Fibroblast of the conjunctiva (primary cell): ENCODE results near the gene ME3.

ENCODE experiments used
- DNase-seq: peaks from one replicate; pipeline ENCODE4 v3.0.0-alpha.2; 2010; ENCODE audit warnings: low read depth

The ME3 gene

DNA sequence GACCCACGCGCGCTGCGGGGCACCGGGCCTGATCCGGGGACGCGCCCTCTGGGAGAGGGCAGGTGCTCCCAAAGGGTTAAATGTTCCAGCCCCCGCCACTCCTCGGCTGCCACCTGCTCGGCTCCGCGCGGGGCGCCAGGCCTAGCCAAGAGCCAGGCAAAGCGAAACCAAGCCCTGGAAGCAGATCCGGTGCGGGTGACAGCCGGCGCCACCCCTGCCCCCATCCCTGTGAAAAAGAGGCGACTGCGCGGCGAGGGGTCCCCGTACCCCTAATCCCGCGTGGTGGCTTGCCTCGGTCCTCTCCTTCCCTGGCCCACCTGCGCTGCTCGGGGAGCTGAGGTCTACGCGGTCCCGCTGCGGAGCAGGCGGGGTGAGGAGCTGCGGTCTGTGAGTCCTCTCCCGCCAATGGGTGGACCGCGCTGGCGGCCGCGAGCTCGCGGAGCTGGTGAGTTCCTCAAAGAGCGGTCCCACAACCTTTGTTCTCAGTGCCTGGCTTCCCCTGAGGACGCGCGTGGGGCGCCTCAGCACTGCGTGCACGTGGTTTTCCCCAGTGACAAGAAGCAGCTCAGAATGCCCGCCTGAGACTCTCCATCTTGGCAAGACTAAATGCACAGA lies at the start of gene ME3:
Gene ME3 (minus strand): TSS at position 610 of the 615 bp plus-strand sequence.
- no peak for DNase-seq

DNA sequence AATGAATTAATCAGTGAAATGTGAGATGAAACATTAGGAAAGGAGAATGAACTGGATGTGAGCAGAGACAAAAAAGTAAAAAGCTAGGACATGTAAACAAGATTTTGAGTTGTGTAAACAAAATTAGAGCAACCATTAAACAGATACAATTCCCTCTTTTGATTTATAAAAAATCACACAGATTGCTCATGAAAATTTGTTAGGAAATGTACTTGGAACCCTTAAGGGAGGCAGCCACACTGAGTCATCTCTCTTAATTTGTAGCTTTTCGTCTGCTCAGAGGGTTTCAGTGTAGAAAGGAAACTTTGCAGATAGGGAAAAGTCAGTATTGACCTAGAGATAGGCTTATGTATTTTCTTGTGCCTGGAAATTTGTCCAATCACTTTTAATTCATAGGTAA lies 49.6 kb upstream of the ME3 start:
- DNase-seq = no peak

DNA sequence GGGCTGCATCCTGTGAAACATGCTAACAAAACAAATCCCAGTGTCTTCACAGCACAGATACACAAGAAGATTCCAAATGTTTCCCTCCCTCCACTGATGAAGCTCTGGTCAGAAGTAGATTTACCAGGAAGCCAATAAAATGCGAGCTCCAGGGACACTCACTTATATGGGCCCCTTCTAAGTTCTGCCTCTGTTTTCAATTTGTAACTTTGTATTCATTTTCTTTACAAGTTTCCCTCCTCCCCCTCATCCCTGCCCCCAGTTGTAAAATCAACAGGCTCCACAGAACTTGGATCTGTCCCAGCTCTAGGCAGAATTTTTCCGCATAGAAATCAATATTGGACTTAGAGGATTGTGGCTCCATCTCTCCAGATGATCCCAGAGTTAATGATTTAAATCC lies 48.1 kb upstream of the ME3 start:
- no peak for DNase-seq

DNA sequence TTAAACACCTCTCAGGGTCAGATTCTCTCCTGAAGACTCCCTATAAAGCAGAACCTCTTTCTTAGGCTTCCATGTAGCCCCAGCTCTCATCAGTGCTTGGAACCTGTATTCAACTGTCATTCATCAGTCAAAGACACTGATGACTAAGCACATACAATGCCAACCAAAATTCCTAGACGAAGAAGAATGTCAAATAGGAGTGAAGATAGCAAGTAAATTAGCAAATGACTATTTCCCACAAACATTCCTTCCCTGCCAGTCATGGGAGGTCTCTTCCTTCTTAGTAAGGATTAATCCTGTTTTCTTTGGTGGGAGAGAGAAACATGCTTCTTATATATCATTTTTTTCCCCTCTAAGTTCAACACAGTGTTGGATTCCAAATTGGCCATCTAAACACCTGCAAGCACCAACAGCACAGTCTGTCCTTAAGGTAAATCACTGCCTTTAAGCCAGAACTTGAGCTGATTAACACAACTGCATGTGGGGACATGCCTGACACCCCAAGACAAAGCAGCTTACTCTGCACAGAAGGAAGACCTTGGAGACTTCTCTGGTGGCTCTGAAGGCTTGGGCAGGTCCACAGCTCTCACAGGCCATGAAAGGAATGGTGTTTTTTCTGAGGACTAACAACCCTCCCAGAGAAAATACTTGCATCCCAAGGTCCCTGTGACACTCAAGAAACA lies 47.5 kb upstream of the ME3 start:
- DNase-seq = no peak

DNA sequence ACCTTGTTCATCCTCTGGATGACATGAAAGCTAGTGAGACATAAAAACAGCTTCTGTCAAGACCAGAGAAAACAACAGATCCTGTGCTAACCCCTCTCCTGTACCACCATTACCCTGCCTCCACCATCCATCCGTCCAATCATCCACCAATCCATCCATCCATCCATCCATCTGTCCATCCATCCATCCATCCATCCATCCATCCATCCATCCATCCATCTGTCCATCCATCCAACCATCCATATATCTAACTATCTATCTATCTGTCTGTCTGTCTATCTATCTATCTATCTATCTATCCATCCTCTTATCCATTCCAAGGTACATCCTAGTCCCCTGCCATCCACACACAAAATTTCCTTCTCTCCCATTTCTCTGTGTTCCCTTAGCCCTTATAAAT lies 46.6 kb upstream of the ME3 start:
- DNase-seq = no peak

DNA sequence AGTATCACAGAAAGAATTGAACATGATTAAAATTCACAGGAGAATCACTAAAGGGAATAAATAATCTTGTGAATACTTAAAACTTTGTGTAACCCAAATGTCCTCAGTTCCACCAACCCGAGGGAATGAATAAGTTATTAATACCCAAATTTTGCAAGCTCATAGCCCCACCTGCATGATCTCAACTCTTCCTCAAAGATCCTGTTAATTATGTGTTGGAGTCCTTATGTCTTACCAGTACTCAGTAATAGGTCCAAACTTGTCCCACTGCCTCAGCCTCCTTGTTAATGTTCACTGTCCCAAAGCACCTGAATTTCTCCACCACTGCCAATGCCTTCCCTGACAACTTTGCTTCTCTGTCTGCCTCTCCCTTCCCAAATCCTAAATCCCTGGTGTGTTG lies 46.1 kb upstream of the ME3 start:
- no peak for DNase-seq

DNA sequence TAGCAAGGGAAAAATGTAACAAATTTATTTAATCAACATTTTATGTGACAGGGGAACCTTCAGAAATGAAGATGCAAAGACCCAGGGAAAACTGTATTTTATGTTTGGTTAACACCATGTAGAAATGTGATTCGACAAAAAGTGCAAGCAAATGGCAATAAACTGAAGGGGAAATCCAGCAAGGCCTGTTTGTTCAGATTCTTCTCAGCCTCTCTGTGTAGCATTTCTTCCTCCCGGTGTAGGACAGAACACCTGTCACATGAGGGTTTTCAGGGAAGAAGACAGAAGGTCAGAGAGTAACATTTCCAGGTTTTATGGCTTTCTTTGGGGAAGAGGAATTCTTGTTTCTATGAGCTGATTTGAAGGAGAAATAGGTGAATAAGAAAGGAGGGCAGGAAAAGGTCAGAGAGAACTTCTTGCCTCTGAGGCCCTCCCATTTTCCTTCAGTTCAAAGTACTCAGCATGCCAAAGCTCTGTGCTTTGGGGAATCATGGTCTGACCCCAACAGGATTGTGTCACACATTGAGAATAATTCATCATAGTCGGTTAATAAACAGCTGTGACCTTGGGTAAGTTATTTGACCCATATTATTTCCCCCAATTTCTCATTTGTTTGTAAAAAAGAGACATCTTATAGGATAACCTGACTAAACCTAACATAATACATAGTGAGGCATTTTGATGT lies 45.5 kb upstream of the ME3 start:
- no peak for DNase-seq

DNA sequence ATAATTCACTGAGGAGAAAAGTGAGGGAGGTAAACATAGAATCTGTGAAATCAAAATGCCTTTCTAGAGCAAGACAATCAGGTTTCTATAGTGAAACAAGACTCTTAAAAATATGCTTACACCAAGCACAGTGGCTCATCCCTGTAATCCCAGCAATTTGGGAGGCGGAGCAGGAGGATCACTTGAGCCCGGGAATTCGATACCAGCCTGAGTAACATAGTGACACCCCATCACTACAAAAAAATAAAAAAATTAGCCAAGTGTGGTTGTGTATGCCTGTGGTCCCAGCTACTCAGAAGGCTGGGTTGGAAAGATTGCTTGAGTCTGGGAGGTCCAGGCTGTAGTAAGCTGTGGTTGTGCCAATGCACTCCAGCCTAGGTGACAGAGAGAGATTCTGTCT lies 43.2 kb upstream of the ME3 start:
- no peak for DNase-seq

DNA sequence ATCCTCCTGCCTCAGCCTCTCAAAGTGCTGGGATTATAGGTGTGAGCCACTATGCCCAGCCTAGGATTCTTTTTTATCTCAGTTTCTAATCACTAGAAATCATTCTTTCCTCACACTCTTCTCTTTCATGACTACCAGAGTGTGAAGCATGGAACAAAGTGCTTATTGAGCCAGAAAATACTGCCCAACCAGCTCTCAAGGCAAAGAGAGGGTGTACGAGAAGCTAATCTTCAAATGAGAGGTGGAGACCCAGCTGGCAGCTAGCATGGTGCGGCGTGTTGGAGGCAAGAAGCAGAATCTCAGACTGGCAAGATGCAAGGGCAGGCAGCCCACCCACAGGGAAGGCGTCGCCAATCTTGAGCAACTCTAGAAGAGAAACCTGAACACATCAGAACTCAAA lies 41.1 kb upstream of the ME3 start:
- no peak for DNase-seq

DNA sequence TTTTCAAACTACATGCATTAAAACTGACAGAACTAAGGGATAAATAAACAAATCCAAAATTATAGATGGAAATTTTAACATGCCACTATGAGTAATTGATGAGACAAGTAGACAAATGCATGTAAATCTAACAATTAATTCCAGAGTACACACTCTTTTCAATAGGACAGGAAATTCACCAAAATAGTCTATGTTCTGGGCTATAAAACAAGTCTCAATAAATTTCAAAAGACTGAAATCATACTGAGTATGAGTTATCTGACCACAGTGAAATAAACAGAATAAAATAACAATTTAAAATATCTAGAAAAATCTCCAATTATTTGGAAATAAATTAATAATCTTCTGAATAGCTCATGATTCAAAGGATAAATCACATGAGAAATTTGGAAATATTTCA lies 38.5 kb upstream of the ME3 start:
- DNase-seq = no peak

DNA sequence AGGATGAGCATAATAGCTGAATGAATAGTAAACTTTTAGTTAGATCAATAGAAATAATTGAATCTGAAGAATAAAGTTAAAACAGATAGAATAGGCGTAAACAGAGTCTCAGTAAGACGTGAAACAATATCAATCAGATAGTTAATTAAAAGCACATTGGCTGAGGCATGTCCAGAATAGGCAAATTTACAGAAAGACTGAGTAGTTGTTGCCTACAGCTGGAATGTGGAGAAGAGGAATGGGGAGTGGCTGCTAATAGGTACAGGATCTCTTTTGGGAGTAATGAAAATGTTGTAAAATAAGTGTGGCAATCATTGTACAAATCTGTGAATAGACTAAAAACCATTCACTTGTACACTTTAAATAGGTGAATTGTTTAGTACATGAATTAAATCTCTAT lies 36.3 kb upstream of the ME3 start:
- DNase-seq = no peak

DNA sequence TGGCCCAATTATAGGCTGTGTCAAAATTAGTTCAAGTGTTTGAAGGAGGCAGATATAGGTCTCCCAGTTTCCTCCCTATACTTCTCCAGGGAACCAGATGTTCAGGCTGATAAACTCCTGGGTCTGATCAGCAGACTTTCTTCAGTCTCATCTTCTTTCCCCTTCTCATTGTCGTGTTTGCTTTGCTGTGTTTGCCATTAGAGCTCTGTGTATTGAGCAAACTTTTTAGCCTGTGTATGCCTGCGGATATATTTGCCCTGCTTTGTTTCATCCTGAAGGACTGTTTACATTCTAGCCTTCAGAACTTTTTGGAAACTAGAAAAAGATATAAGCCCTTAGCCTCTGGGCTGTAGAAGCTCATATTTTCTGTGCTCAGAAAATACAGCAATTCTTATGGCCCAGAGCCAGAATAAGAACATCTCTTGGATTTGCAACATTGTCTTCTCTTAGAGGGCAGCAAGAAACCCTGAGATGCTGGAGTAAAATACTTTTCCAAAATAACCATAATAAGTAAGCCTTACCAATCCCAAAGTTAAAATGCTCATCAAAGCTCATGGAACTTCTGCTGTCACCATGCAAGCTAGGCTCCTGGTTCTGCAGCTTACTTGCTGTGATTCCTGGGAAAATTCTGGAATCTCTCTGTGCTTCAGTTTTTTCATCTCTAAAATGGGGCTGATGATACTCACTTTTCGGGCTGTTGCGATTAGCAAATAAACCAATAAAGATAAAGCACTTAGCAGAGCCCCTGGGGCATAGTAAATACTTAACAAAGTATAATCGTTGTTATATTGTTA lies 34.1 kb upstream of the ME3 start:
- DNase-seq = no peak

DNA sequence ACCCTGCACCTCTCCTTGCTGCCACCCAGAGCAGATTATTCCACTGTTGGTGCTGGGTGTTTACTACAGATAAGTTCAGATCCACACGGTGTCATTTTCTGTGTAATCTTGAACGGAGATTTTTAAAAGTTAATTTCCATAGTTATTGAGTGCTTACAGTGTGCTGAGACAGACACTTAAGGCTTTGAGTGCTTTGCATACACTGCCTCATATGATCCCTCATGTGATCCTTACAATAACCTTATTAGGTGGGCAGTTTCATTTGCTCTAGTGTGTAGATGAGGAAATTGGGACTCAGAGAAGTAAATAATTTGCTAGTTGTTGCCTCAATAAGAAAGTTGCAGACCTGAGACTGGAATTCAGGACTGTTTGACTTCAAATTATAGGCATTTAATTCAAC lies 32.3 kb upstream of the ME3 start:
- no peak for DNase-seq

DNA sequence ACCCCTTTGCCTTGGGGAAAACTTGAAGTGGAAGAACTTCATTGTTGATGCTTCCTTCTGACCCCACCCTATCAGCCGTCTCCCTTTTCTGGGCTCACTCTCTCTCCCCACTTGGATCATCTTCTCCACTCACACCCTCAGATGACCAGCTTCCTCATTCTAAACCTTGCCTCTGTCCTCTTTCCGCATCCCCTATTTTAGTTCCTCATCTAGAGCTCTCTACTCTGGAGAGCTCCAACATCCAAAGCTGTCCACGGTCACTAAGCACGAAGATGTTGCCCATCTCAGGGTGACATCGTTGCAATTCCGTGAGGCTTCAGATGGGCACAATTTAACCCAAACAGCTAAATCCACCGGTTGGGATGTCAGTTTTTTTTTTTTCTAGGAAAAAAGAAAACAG lies 31.6 kb upstream of the ME3 start:
- no peak for DNase-seq

DNA sequence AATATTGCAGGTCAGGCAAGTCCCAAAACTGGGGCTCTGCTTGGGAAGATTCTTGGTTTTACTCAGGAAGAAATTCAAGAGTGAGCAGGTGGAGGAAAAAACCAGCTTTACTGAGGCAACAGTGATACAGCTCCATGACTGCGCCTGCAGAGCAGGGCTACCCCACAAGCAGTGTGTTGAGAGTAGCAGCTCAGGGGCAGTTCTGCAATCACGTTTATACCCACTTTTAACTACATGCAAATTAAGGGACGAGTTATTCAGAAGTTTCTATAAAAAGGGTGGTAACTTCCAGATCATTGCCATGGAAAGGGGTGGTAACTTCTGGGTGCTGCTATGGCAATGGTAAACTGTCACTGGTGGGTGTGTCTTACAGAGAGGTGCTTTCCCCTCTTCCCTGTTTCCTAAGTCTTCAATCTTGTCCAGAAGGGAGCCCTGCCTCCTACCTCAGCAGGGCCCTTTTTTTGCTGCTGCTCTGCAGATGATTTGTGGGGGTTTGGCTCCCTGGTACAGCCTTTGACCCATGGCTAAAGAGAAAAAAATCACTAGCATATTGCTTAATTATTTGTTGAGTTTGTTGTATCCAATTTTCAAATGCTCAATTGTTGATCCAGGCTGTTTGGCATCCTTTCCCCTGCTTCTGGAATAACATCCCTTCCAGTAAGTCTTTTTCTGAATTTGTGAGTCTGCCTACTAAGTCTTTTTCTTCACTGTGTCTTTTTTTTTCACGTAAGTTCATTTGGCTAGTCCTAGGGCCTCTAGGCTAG lies 30.0 kb upstream of the ME3 start:
- DNase-seq = no peak

DNA sequence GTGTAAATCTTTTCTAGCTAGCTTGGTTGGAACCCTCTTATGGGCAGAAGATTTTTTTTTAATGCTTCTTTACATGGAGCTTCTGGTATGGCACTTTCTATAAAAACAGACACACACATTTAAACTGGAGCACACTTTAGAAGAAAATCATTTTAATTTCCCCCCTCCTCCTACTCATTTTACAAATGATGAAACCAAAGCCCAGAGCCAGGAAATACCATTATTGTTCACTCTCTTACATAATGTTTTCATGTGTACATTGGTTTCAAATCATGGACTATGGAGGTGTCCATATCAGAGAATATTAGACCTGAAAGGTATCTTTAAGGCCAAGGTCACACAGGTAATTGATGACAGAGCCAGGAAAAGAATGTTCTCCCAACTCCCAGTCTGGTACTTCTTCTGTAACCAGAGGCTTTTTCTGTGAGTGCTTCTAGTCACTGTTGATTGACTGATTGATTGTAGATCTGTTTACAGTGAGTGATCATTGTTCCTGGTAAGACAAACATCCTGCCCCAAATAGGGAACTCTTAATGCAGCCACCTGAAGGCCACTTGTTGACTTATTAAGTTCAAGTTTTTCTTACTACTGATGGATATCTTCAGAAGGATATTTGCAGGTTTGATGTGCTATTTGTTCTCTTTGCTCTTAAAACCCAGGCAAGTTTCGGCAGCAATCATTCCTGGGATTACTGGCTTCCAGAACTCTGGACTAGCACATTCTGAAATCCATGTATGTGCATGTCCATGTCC lies 26.8 kb upstream of the ME3 start:
- no peak for DNase-seq

DNA sequence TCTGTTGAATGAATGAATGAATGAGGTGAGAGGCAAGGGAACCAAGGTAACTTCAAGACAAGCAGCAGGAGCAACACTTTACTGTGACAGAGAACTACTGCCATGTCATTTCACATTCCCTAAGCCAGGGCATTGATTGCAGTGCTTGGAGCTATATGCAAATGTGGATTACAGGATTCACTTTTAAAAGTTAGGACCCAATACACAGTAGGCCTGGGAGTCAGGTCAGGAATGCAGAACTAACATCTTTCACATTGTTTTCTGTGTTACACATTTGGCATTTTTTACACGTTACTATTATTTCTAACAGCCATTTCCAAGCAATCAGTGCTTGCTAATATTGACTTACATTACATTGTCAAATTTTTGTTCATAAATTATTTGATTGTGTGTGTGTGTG lies 26.2 kb upstream of the ME3 start:
- DNase-seq = no peak

DNA sequence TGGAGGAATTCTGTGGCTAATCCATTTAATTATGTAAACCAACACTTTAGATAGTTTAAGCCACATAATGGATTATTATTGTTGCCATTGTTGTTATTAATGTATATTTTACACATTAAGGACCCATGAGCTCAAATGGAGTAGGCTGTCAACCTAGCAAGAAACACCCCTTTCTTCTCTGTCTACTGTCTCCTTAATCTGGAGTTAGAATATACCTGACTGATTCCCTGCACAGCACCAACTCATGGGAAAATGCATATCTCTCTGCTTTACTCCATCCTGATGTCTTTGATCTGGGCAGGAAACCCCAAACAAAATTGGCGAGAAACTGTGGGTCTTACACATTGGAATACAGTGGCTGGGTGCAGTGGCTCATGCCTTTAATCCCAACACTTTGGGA lies 24.0 kb upstream of the ME3 start:
- no peak for DNase-seq

DNA sequence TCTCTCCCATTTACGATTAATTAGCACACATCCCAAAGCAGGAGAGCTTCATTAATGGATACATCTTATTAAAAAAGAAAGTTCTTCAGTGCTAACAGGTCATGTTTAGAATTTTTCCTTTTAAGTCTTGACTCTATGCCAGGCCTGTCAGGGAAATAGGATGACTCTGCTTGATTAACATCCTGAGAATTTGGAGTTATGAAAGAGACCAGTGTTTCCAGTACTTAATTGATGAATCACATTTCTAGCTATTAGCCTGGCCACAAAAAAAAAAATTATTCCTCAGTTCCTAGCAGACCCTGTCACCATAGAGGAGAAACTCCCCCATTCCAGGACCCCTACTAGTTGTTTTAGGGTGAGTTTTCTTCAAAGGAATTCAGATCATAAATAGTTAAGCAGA lies 23.6 kb upstream of the ME3 start:
- DNase-seq = peak; percentile 88

DNA sequence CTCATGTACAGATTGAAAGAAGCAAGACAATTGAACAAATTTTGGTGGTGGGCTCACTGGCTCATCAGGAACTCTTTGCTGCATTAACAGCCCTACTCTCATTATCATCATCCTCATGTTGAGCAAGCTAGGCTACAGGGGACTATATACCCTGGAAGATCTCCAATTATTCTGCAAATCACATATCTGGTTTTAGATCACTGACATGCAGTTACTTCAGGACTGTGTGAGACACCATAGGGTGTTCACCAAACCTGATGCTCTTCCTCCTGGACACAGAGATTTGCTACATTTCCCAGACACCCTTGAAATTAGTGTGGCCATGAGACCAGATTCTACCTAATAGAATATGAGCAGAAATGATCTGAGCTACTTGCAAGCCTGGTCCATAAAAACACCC lies 23.0 kb upstream of the ME3 start:
- DNase-seq = no peak

DNA sequence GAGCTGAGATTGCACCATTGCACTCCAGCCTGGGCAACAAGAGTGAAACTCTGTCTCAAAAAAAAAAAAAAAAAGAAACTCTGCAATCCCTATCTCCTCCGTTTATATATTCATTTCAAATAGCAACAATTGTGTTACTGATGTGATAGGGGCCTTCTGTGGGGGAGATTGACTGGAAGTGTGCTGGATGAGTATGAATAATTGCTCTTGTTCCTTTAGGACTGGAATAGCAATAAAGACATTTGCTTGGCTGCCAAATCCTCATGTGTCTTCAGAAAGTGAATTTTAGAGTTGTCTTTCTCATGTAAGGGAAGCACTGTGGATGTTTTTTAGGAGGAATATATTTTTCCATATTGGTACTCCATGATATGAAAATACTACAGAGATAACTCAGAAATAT lies 21.1 kb upstream of the ME3 start:
- no peak for DNase-seq
